ENCODE results near the gene RNF169.
"Not testable (repeated sequence)": the region's sequence is repeated elsewhere in the genome, so short reads cannot be mapped to it uniquely, and the experiment has no call there.

Gene RNF169

DNA sequence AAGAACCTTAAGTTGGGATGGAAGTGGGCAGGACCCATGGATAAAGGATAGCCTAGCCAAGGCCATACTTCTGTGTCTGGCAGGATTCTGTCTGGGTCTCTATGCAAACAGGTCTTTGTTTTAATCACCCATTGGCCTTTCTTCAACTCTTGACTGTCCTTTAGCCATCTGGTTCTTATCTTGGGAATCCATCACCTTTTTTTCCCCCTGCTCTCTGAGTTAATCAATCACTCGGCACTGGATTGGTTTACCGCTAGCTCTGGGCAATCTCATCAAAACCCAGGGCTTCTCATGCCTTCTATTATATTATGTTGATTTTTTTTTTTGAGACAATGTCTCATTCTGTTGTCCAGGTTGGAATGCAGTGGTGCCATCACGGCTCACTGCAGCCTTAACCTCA lies 1.8 kb upstream of the RNF169 start:
- ChIA-PET POLR2A (no interaction called here), CTCF (interaction anchor here (1.7 to 5.1 kb wide), 2 partner anchors 8 to 21 kb away, joined by 5 to 28 read pairs; no protein-coding TSS in a partner anchor)
- no peak for DNase-seq (ENCODE audit: extremely low spot score)
- TF ChIP-seq, protein P1, sequence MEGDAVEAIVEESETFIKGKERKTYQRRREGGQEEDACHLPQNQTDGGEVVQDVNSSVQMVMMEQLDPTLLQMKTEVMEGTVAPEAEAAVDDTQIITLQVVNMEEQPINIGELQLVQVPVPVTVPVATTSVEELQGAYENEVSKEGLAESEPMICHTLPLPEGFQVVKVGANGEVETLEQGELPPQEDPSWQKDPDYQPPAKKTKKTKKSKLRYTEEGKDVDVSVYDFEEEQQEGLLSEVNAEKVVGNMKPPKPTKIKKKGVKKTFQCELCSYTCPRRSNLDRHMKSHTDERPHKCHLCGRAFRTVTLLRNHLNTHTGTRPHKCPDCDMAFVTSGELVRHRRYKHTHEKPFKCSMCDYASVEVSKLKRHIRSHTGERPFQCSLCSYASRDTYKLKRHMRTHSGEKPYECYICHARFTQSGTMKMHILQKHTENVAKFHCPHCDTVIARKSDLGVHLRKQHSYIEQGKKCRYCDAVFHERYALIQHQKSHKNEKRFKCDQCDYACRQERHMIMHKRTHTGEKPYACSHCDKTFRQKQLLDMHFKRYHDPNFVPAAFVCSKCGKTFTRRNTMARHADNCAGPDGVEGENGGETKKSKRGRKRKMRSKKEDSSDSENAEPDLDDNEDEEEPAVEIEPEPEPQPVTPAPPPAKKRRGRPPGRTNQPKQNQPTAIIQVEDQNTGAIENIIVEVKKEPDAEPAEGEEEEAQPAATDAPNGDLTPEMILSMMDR (IDR thresholded peaks at IDR 0.05; ENCODE audit: control extremely low read depth, extremely low read depth, low read depth, missing control alignments): no peak

GRCh38 chr11:74749127-74749964 lies 697 bp downstream of the RNF169 start:
- peak; percentile 73 for DNase-seq (ENCODE audit: extremely low spot score)
- ChIA-PET POLR2A (interaction anchor here (0.6 kb wide), 1 partner anchor 32 kb away, joined by 5 read pairs; no protein-coding TSS in a partner anchor), CTCF (interaction anchor here (0.6 to 5.1 kb wide), 5 partner anchors 8 to 159 kb away, joined by 3 to 28 read pairs (median 3); no protein-coding TSS in a partner anchor)
- TF ChIP-seq, protein P1 (IDR thresholded peaks at IDR 0.05; ENCODE audit: control extremely low read depth, extremely low read depth, low read depth, missing control alignments): no peak

GRCh38 chr11:74749965-74750296 lies 1.3 kb downstream of the RNF169 start:
- ChIA-PET CTCF (interaction anchor here (1.2 to 5.1 kb wide), 4 partner anchors 8 to 159 kb away, joined by 3 to 28 read pairs (median 4); no protein-coding TSS in a partner anchor), POLR2A (no interaction called here)

GRCh38 chr11:74750598-74750997 lies 1.9 kb downstream of the RNF169 start:
- ChIA-PET POLR2A (interaction anchor here (0.6 kb wide), 1 partner anchor 242 kb away, joined by 4 read pairs; no protein-coding TSS in a partner anchor), CTCF (interaction anchor here (5.1 kb wide), 1 partner anchor 12 kb away, joined by 28 read pairs; no protein-coding TSS in a partner anchor)
- not testable (repeated sequence) for DNase-seq (ENCODE audit: extremely low spot score)

More at GRCh38 chr11:74749965-74750296, 1.3 kb downstream of the RNF169 start:
- no peak for DNase-seq (ENCODE audit: extremely low spot score)
- TF ChIP-seq, protein P1 (IDR thresholded peaks at IDR 0.05; ENCODE audit: control extremely low read depth, extremely low read depth, low read depth, missing control alignments): no peak

DNA sequence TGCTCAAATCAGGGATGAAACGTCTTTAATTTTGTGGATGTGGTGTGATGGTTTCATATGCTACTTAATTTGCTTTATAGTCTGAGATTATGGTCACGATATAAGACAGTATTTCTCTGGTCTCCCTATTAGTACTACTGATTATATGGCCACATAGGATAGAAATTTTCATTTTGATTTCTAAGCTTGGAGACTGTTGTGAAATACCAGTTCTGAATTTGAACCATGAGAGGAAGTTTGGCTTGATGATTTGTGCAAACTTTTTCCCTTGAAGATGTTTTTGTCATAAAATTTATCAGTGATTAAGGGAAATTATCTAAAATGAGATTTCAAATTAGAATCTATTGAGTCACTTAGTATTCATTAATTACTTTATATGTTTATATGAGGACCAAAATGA lies 2.7 kb downstream of the RNF169 start:
- ChIA-PET CTCF (interaction anchor here (5.1 kb wide), 1 partner anchor 12 kb away, joined by 28 read pairs; no protein-coding TSS in a partner anchor), POLR2A (interaction anchor here (0.6 kb wide), 1 partner anchor 241 kb away, joined by 4 read pairs; no protein-coding TSS in a partner anchor)
- TF ChIP-seq, protein P1 (IDR thresholded peaks at IDR 0.05; ENCODE audit: control extremely low read depth, extremely low read depth, low read depth, missing control alignments): no peak
- DNase-seq (ENCODE audit: extremely low spot score): no peak

GRCh38 chr11:74754507-74755252 lies 6.0 kb downstream of the RNF169 start:
- ChIA-PET CTCF (interaction anchor here (0.9 to 3.6 kb wide), 4 partner anchors 10 to 69 kb away, joined by 3 to 16 read pairs (median 4); no protein-coding TSS in a partner anchor), POLR2A (no interaction called here)
- TF ChIP-seq, protein P1 (IDR thresholded peaks at IDR 0.05; ENCODE audit: control extremely low read depth, extremely low read depth, low read depth, missing control alignments): no peak
- no peak for DNase-seq (ENCODE audit: extremely low spot score)

Measured in GM10248 (cell line).